Measurements from ENCODE around the gene VSIG10L2. TPM values are rescaled to one million over a fixed set of nuclear protein-coding genes. Genes with fewer than 3 reads are reported as not detected.

VSIG10L2 gene
- total RNA-seq, 5 donors from 2014 or later (not counting 1 experiment from before 2014, with no cell fraction given): not detected

- DNase-seq: no peak
Observed at GRCh38 chr11:125933030-125933813, 12.6 kb upstream of the VSIG10L2 start.

DNA sequence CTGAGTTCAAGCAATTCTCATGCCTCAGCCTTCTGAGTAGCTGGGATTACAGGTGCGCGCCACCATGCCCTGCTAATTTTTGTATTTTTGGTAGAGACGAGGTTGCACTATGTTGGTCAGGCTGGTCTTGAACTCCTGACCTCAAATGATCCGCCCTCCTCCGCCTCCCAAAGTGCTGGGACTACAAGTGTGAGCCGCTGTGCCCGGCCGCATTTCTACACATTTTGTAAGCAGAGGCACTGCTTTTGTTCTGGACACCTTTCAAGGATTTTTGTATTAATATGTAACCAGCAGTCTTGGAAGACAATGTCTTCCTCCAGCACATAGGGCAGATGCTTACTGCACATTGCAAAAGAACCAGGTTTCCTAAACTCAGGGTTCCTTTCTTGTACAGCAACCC is 11.4 kb upstream of the VSIG10L2 start:
- H3K27me3 ChIP-seq (replicated peaks in 1 of 2; ENCODE audit: control insufficient read depth in 2 of 2, extremely low read depth in 1 of 2, insufficient read depth in 2 of 2, low read length in 1 of 2): peaks cover 0 to 19% of the 10 kb centered on the region in 2 experiments
- H3K4me1 Mint-ChIP-seq: peaks cover 9 to 10% (median 9%) of the 10 kb centered on the region in 3 donors
- no peak overlapping the region for H3K4me3 ChIP-seq (ENCODE audit: control insufficient read depth in 1 of 2, extremely low read depth in 1 of 2, low read length in 1 of 2)
- no peaks in the 10 kb centered on the region for H3K36me3 ChIP-seq (ENCODE audit: control insufficient read depth in 2 of 2, extremely low read depth in 1 of 2, insufficient read depth in 1 of 2, low read length in 1 of 2)
- no peak overlapping the region for H3K4me3 Mint-ChIP-seq
- ChIA-PET CTCF (no interaction called here), POLR2A (no interaction called here)
- peaks cover 9 to 15% of the 10 kb centered on the region in 2 donors for H3K27me3 Mint-ChIP-seq
- H3K9me3 ChIP-seq: no peaks in the 10 kb centered on the region
- H3K36me3 Mint-ChIP-seq: no peaks in the 10 kb centered on the region
- H3K27ac Mint-ChIP-seq: no peak overlapping the region
- DNase-seq (no peak), ATAC-seq (replicated peaks in 1 of 4) (no peak)
- WGBS (ENCODE audit: insufficient coverage): 97% methylated on average over 6 of the region's 8 CpGs
- no peak overlapping the region for H3K27ac ChIP-seq (ENCODE audit: low read length)
- H3K4me1 ChIP-seq (ENCODE audit: control insufficient read depth in 1 of 2, extremely low read depth in 1 of 2, insufficient read depth in 2 of 2, low read length in 2 of 2): peaks cover 0 to 4% of the 10 kb centered on the region in 2 experiments
- no peaks in the 10 kb centered on the region for H3K9me3 Mint-ChIP-seq

More at GRCh38 chr11:125933030-125933813, 12.6 kb upstream of the VSIG10L2 start:
- Histone ChIP-seq H3K9me3 (no peaks in the 10 kb centered on the region), H3K4me3 (ENCODE audit: control insufficient read depth in 1 of 2, extremely low read depth in 1 of 2, low read length in 1 of 2) (no peak overlapping the region), H3K27ac (ENCODE audit: low read length) (no peak overlapping the region), H3K4me1 (ENCODE audit: control insufficient read depth in 1 of 2, extremely low read depth in 1 of 2, insufficient read depth in 2 of 2, low read length in 2 of 2) (peaks cover 0 to under 1% of the 10 kb centered on the region in 2 experiments), H3K36me3 (ENCODE audit: control insufficient read depth in 2 of 2, extremely low read depth in 1 of 2, insufficient read depth in 1 of 2, low read length in 1 of 2) (no peaks in the 10 kb centered on the region), H3K27me3 (replicated peaks in 1 of 2; ENCODE audit: control insufficient read depth in 2 of 2, extremely low read depth in 1 of 2, insufficient read depth in 2 of 2, low read length in 1 of 2) (peaks cover 0 to 18% of the 10 kb centered on the region in 2 experiments)
- ChIA-PET CTCF (no interaction called here), POLR2A (no interaction called here)
- peaks cover 9 to 20% of the 10 kb centered on the region in 2 donors for H3K27me3 Mint-ChIP-seq
- no peak overlapping the region for H3K27ac Mint-ChIP-seq
- H3K36me3 Mint-ChIP-seq: no peaks in the 10 kb centered on the region
- no peak for ATAC-seq (replicated peaks in 1 of 4)
- WGBS (ENCODE audit: insufficient coverage): 36% methylated on average over 6 of the region's 12 CpGs
- peaks cover under 1 to 3% (median under 1%) of the 10 kb centered on the region in 3 donors for H3K4me1 Mint-ChIP-seq
- no peak overlapping the region for H3K4me3 Mint-ChIP-seq
- no peaks in the 10 kb centered on the region for H3K9me3 Mint-ChIP-seq

DNA sequence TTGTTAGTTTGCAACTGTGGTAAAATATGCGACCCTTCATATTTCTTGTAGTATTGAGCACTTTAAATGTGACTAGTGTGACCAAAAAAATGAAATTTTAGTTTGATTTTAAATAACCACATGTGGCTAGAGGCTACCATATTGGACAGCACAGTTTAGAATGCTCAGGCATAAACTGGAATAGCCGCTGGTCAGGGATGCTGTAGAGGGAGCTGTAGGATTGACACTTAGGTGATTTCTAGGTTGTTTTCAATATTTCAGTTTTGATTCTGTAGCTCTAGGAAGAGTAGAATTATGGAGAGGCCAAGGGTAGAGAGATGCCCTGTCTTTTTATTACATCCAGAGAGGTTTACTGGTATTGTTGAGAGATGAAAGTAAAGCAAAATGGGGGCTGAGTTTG is 10.8 kb upstream of the VSIG10L2 start:
- H3K36me3 ChIP-seq (ENCODE audit: control insufficient read depth in 2 of 2, extremely low read depth in 1 of 2, insufficient read depth in 1 of 2, low read length in 1 of 2): no peaks in the 10 kb centered on the region
- no peaks in the 10 kb centered on the region for H3K9me3 ChIP-seq
- peaks cover 0 to 14% of the 10 kb centered on the region in 2 experiments for H3K27me3 ChIP-seq (replicated peaks in 1 of 2; ENCODE audit: control insufficient read depth in 2 of 2, extremely low read depth in 1 of 2, insufficient read depth in 2 of 2, low read length in 1 of 2)
- DNase-seq (no peak), ATAC-seq (replicated peaks in 1 of 4) (no peak)
- no peaks in the 10 kb centered on the region for H3K9me3 Mint-ChIP-seq
- no peak overlapping the region for H3K4me3 ChIP-seq (ENCODE audit: control insufficient read depth in 1 of 2, extremely low read depth in 1 of 2, low read length in 1 of 2)
- no peak overlapping the region for H3K4me3 Mint-ChIP-seq
- peaks cover 9% of the 10 kb centered on the region in 2 donors for H3K27me3 Mint-ChIP-seq
- WGBS (ENCODE audit: insufficient coverage): 100% methylated on average over 1 of the region's 2 CpGs
- H3K4me1 Mint-ChIP-seq: peaks cover 9 to 10% (median 9%) of the 10 kb centered on the region in 3 donors
- ChIA-PET POLR2A (no interaction called here), CTCF (no interaction called here)
- H3K4me1 ChIP-seq (ENCODE audit: control insufficient read depth in 1 of 2, extremely low read depth in 1 of 2, insufficient read depth in 2 of 2, low read length in 2 of 2): peaks cover 0 to 4% of the 10 kb centered on the region in 2 experiments
- no peak overlapping the region for H3K27ac ChIP-seq (ENCODE audit: low read length)
- no peak overlapping the region for H3K27ac Mint-ChIP-seq
- no peaks in the 10 kb centered on the region for H3K36me3 Mint-ChIP-seq

GRCh38 chr11:125935618-125936199 is 10.1 kb upstream of the VSIG10L2 start:
- no peaks in the 10 kb centered on the region for H3K9me3 ChIP-seq
- DNase-seq (no peak), ATAC-seq (replicated peaks in 1 of 4) (no peak)
- Mint-ChIP-seq H3K27me3 (peaks cover 5 to 9% of the 10 kb centered on the region in 2 donors), H3K27ac (no peak overlapping the region), H3K4me3 (no peak overlapping the region), H3K4me1 (peaks cover 9 to 10% (median 9%) of the 10 kb centered on the region in 3 donors), H3K9me3 (no peaks in the 10 kb centered on the region), H3K36me3 (no peaks in the 10 kb centered on the region)
- no peaks in the 10 kb centered on the region for H3K36me3 ChIP-seq (ENCODE audit: control insufficient read depth in 2 of 2, extremely low read depth in 1 of 2, insufficient read depth in 1 of 2, low read length in 1 of 2)
- POLR2A ChIA-PET: interaction anchor here in 1 of 2 donors (0.6 kb wide), 1 partner anchor 247 kb away, joined by 6 read pairs; no protein-coding TSS in a partner anchor
- 69% methylated on average over 11 of the region's 12 CpGs for WGBS (ENCODE audit: insufficient coverage)
- H3K4me1 ChIP-seq (ENCODE audit: control insufficient read depth in 1 of 2, extremely low read depth in 1 of 2, insufficient read depth in 2 of 2, low read length in 2 of 2): peaks cover 0 to 4% of the 10 kb centered on the region in 2 experiments
- peaks cover 0 to 14% of the 10 kb centered on the region in 2 experiments for H3K27me3 ChIP-seq (replicated peaks in 1 of 2; ENCODE audit: control insufficient read depth in 2 of 2, extremely low read depth in 1 of 2, insufficient read depth in 2 of 2, low read length in 1 of 2)
- H3K4me3 ChIP-seq (ENCODE audit: control insufficient read depth in 1 of 2, extremely low read depth in 1 of 2, low read length in 1 of 2): no peak overlapping the region
- CTCF ChIA-PET: no interaction called here
- H3K27ac ChIP-seq (ENCODE audit: low read length): no peak overlapping the region

GRCh38 chr11:125938418-125938817 is 7.4 kb upstream of the VSIG10L2 start:
- peaks cover 11 to 16% (median 15%) of the 10 kb centered on the region in 3 donors for H3K4me1 Mint-ChIP-seq
- no peak overlapping the region for H3K4me3 Mint-ChIP-seq
- DNase-seq (peak in 1 of 35 experiments; percentile 4), ATAC-seq (replicated peaks in 1 of 4) (no peak)
- peaks cover 0 to 8% of the 10 kb centered on the region in 2 experiments for H3K4me1 ChIP-seq (ENCODE audit: control insufficient read depth in 1 of 2, extremely low read depth in 1 of 2, insufficient read depth in 2 of 2, low read length in 2 of 2)
- no peak overlapping the region for H3K4me3 ChIP-seq (ENCODE audit: control insufficient read depth in 1 of 2, extremely low read depth in 1 of 2, low read length in 1 of 2)
- H3K27me3 ChIP-seq (replicated peaks in 1 of 2; ENCODE audit: control insufficient read depth in 2 of 2, extremely low read depth in 1 of 2, insufficient read depth in 2 of 2, low read length in 1 of 2): peaks cover 0 to 14% of the 10 kb centered on the region in 2 experiments
- POLR2A ChIA-PET: no interaction called here
- 92% methylated on average over 5 of the region's 5 CpGs for WGBS (ENCODE audit: insufficient coverage)
- CTCF ChIA-PET: interaction anchor here in 1 of 2 donors (0.6 kb wide), 1 partner anchor 15 kb away, joined by 3 read pairs; no protein-coding TSS in a partner anchor
- H3K36me3 Mint-ChIP-seq: no peaks in the 10 kb centered on the region
- H3K36me3 ChIP-seq (ENCODE audit: control insufficient read depth in 2 of 2, extremely low read depth in 1 of 2, insufficient read depth in 1 of 2, low read length in 1 of 2): no peaks in the 10 kb centered on the region
- H3K27ac Mint-ChIP-seq: no peak overlapping the region
- H3K27me3 Mint-ChIP-seq: peaks cover under 1 to 2% of the 10 kb centered on the region in 2 donors
- H3K9me3 ChIP-seq: no peaks in the 10 kb centered on the region
- no peak overlapping the region for H3K27ac ChIP-seq (ENCODE audit: low read length)
- H3K9me3 Mint-ChIP-seq: no peaks in the 10 kb centered on the region

DNA sequence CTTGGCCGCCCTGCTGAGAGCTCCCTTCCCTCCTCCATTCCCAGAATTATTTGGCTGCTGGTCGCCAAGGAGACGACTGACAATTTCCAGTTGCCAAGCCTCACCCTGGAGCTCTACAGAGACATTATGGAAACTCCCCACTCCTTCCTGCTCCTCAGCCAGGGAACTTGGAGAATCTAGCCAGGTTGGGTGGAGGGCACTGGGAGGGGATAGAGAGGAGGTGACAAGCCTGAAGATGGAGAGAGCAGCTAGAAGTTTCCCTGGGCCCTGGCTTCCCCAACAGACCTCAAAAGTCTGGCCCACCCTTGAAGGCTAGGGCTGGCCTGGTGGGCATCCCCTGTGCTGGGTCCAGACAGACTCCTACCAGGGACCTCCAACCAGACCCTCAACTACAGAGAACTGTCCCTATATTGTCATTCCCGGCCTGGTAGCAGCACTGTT is 6.7 kb upstream of the VSIG10L2 start:
- Mint-ChIP-seq H3K4me3 (no peak overlapping the region), H3K27ac (no peak overlapping the region), H3K9me3 (no peaks in the 10 kb centered on the region), H3K4me1 (peaks cover 11 to 16% (median 15%) of the 10 kb centered on the region in 3 donors), H3K36me3 (no peaks in the 10 kb centered on the region), H3K27me3 (peaks cover 0 to 2% of the 10 kb centered on the region in 2 donors)
- Histone ChIP-seq H3K36me3 (ENCODE audit: control insufficient read depth in 2 of 2, extremely low read depth in 1 of 2, insufficient read depth in 1 of 2, low read length in 1 of 2) (no peaks in the 10 kb centered on the region), H3K4me3 (ENCODE audit: control insufficient read depth in 1 of 2, extremely low read depth in 1 of 2, low read length in 1 of 2) (no peak overlapping the region), H3K4me1 (ENCODE audit: control insufficient read depth in 1 of 2, extremely low read depth in 1 of 2, insufficient read depth in 2 of 2, low read length in 2 of 2) (peaks cover 0 to 8% of the 10 kb centered on the region in 2 experiments), H3K27me3 (replicated peaks in 1 of 2; ENCODE audit: control insufficient read depth in 2 of 2, extremely low read depth in 1 of 2, insufficient read depth in 2 of 2, low read length in 1 of 2) (peaks cover 0 to 14% of the 10 kb centered on the region in 2 experiments), H3K9me3 (no peaks in the 10 kb centered on the region), H3K27ac (ENCODE audit: low read length) (no peak overlapping the region)
- POLR2A ChIA-PET: no interaction called here
- CTCF ChIA-PET: no interaction called here
- DNase-seq (no peak), ATAC-seq (replicated peaks in 1 of 4) (no peak)
- WGBS (ENCODE audit: insufficient coverage): 80% methylated on average over 1 of the region's 4 CpGs
